DND-41 (cell line): ENCODE measurements around the gene TP53.

ENCODE experiments used
- EZH2 ChIP-seq: IDR thresholded peaks from 3 replicates; pipeline ENCODE4 v1.6.1; 2012; ENCODE audit warnings: borderline replicate concordance, low read depth, mild to moderate bottlenecking, moderate library complexity, low read length, inconsistent platforms; ENCODE audit not compliant: severe bottlenecking
- TF ChIP-seq, protein P1 (sequence below): IDR thresholded peaks from 2 replicates; pipeline ENCODE4 v1.5.1; 2012; ENCODE audit warnings: borderline replicate concordance, low read length, moderate library complexity, mild to moderate bottlenecking; ENCODE audit not compliant: poor library complexity, severe bottlenecking; ENCODE audit errors: extremely low read depth

DNA sequence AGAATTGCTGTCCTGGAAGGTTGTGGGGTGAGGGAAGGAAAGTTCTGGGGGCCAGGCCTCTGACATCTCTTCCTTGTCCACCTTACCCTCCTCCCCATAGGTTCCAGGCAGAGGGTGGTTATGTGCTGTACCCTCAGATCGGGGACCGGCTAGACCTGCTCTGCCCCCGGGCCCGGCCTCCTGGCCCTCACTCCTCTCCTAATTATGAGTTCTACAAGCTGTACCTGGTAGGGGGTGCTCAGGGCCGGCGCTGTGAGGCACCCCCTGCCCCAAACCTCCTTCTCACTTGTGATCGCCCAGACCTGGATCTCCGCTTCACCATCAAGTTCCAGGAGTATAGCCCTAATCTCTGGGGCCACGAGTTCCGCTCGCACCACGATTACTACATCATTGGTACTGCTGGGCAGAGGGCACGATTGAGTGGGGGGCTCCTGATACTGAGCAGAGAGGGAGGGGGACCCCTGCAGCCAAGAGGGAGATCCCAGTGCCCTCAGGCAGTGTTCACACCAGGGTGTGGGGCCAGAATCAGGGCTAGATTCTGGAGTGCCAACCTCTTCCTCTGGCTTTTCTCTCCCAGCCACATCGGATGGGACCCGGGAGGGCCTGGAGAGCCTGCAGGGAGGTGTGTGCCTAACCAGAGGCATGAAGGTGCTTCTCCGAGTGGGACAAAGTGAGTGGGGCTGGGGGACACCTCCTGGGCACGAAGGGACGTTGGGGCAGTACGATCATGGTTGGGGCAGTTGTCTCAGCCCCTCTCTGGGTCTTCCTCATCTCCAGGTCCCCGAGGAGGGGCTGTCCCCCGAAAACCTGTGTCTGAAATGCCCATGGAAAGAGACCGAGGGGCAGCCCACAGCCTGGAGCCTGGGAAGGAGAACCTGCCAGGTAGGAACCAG, 20.8 kb upstream of the TP53 start:
- TF ChIP-seq, protein P1, sequence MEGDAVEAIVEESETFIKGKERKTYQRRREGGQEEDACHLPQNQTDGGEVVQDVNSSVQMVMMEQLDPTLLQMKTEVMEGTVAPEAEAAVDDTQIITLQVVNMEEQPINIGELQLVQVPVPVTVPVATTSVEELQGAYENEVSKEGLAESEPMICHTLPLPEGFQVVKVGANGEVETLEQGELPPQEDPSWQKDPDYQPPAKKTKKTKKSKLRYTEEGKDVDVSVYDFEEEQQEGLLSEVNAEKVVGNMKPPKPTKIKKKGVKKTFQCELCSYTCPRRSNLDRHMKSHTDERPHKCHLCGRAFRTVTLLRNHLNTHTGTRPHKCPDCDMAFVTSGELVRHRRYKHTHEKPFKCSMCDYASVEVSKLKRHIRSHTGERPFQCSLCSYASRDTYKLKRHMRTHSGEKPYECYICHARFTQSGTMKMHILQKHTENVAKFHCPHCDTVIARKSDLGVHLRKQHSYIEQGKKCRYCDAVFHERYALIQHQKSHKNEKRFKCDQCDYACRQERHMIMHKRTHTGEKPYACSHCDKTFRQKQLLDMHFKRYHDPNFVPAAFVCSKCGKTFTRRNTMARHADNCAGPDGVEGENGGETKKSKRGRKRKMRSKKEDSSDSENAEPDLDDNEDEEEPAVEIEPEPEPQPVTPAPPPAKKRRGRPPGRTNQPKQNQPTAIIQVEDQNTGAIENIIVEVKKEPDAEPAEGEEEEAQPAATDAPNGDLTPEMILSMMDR: no peak
- TF ChIP-seq EZH2: no peak
